Effector memory CD8-positive, alpha-beta T cell (primary cell): ENCODE measurements around the gene TLK2.
A peak's percentile ranks its signal among the peaks of the same experiment; 100 is the strongest.
"Not testable (repeated sequence)": the region's sequence is repeated elsewhere in the genome, so short reads cannot be mapped to it uniquely, and the experiment has no call there.

Experiments used
- ATAC-seq: fragments of 150-1000 bp; cut with Tn5 transposase; replicated peaks from 2 replicates; pipeline ENCODE4 v1.10.0; 2021; ENCODE audit warnings: mild to moderate bottlenecking, moderate library complexity
- DNase-seq, 3 experiments: peaks; one replicate each; pipeline ENCODE4 v3.0.0; 2021
- H3K27ac Mint-ChIP-seq, 2 donors: one replicate each; pipeline ENCODE4 v1.8.0; 2022; ENCODE audit warnings: mild to moderate bottlenecking in 2 of 2, mixed read lengths in 2 of 2, moderate library complexity in 2 of 2
- H3K27me3 Mint-ChIP-seq, 2 donors: one replicate each; pipeline ENCODE4 v1.8.0; 2022; ENCODE audit warnings: mixed read lengths in 2 of 2
- H3K36me3 Mint-ChIP-seq: one replicate; pipeline ENCODE4 v1.8.0; 2022; ENCODE audit warnings: mild to moderate bottlenecking, moderate library complexity, mixed read lengths; ENCODE audit not compliant: insufficient read depth
- H3K4me1 Mint-ChIP-seq, 2 donors: one replicate each; pipeline ENCODE4 v1.8.0; 2022; ENCODE audit warnings: low read depth in 2 of 2, mixed read lengths in 2 of 2
- H3K4me3 Mint-ChIP-seq, 2 donors: one replicate each; pipeline ENCODE4 v1.8.0; 2022; ENCODE audit warnings: mild to moderate bottlenecking in 2 of 2, mixed read lengths in 2 of 2, moderate library complexity in 2 of 2
- H3K9me3 Mint-ChIP-seq, 2 donors: one replicate each; pipeline ENCODE4 v1.8.0; 2022; ENCODE audit warnings: mixed read lengths in 2 of 2

The TLK2 gene

DNA sequence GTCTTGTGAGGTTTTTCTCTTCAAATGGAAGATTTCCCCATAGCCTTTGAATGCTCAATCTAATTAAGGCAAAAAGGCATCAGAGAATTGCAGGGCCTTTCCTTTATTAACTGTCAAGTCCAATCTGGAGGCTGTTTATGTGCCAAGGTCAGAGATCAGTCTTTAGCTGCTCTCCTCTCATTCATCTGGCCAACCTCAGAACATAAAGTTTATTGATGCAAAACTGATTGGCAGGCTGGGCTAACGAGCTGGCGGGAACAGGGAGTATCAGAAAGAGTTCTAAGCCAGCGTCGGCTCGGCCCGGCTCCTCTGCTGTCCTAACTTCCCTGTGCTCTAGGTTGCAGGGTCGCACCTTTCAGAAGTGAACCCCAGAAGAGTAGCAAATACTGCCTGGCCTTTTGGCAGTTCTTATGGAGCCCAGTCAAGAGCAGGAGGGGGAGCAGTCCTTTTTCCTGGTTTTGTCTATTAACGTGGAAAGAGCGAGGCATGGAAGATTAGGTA lies 7.2 kb upstream of the TLK2 start:
- H3K27me3 Mint-ChIP-seq, DNase-seq, H3K36me3 Mint-ChIP-seq, H3K27ac Mint-ChIP-seq, H3K9me3 Mint-ChIP-seq, ATAC-seq, H3K4me1 Mint-ChIP-seq, H3K4me3 Mint-ChIP-seq: not testable (repeated sequence)

DNA sequence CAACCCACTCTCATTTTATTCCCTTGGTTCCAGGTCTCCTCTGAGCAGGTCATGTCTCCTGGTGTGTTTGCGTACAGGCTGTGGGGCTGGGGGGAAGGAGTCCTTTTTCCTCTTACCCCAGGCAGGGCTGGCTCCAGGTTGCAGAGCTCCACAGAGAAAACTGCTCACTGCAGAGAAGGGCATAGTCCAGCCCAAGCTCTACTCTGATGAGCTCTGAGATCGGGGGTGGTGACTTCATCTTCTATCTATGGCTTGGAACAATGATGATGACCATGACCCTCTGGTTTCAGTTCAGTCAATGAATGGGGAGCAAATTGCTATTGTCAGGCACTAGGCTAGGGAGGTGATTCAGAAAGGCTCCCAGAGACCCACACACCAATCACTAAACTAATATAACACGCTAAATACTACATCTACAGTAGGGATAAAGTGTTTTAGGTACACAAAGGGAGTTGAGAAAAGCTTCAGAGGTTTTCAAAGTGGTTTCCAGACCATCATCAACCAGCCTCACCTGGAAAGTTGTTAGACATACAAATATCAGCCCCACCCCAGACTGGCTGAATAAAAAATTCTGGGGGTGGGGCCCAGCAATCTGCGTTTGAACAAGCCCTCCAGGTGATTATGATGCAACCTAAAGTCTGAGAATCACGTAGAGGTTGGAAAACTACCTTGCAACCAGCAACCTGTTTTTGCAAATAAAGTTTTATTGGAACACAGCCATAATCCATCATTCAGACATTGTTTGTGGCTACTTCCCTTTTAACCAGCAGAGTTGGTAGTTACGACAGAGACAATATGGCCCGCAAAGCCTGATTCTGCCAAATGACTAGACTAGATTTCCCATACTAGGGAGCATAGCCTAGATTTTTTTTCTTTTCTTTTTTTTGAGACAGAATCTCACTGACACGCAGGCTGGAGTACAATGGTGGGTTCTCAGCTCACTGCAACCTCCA lies 5.3 kb upstream of the TLK2 start:
- H3K27ac Mint-ChIP-seq: peak overlapping the region in 1 of 2 donors; percentile 20
- not testable (repeated sequence) for H3K9me3 Mint-ChIP-seq, H3K4me3 Mint-ChIP-seq, H3K27me3 Mint-ChIP-seq, ATAC-seq, DNase-seq
- H3K4me1 Mint-ChIP-seq: peaks cover 8 to 11% of the 10 kb centered on the region in 2 donors
- H3K36me3 Mint-ChIP-seq: peaks cover 18% of the 10 kb centered on the region

DNA sequence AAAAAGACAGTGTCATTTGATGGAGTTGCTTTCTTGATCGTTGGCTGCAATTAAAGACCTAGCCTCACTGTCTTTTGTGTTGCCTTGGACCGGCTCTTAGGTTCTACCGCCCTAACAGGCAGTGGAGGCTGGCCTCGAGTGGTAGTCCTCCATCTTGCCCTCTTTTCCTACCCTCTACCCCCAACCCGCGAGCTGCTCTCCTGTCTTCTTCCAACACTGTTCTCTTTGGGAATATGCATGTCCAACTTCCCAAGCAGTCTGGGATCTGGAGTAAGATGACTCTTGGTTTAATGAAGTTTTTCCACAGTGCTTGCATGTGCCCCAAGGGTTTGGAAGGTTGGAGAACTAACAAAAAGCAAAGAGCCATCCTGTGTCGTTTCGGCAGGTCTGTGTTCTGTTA lies 1.5 kb upstream of the TLK2 start:
- H3K4me1 Mint-ChIP-seq: peaks cover 15% of the 10 kb centered on the region in 2 donors
- H3K9me3 Mint-ChIP-seq, DNase-seq, ATAC-seq, H3K27me3 Mint-ChIP-seq: not testable (repeated sequence)
- peak overlapping the region; percentile 70 to 72 for H3K4me3 Mint-ChIP-seq
- H3K27ac Mint-ChIP-seq: peak overlapping the region; percentile 59 to 63
- peaks cover 37% of the 10 kb centered on the region for H3K36me3 Mint-ChIP-seq

DNA sequence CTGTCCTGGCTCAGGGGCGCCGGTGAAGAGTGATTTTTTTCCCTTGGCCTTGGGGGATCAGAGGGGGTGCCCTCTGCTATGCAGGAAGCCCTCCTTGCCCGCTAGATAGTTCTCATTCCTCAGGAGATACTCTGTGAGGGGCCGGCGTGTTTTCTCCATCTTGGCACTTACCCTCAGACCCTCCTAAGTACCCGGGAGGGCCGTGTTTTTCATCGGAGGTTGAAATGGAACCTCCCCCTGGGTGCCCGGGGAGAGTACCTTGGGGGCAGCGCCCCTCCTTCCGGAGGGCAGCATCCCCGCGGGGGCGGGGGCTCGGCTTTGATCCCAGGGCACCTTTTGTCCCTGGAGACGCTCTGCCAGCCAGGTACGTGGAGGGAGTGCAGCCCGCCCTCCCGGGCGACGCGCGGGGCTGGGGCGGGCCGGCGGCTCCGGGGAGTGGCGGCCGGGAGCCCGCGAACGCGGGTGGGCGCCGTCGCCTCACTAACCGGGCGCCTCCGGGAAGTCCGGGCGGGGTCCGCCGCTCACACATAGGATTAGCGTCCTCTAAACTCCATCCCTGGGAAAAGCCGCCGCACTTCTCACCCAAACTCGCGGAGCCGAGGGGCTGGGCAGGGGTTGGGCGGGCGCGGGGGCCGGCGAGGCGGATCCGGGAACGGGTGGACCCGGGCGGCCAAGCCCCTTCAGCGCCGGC lies 762 bp upstream of the TLK2 start:
- Mint-ChIP-seq H3K4me3 (peak overlapping the region; percentile 70 to 72), H3K4me1 (peaks cover 19 to 22% of the 10 kb centered on the region in 2 donors), H3K27ac (peak overlapping the region; percentile 59 to 63), H3K36me3 (peaks cover 39% of the 10 kb centered on the region)
- ATAC-seq: peak; percentile 55
- H3K9me3 Mint-ChIP-seq, H3K27me3 Mint-ChIP-seq: not testable (repeated sequence)
- peak; percentile 15 to 31 (median 18) for DNase-seq

DNA sequence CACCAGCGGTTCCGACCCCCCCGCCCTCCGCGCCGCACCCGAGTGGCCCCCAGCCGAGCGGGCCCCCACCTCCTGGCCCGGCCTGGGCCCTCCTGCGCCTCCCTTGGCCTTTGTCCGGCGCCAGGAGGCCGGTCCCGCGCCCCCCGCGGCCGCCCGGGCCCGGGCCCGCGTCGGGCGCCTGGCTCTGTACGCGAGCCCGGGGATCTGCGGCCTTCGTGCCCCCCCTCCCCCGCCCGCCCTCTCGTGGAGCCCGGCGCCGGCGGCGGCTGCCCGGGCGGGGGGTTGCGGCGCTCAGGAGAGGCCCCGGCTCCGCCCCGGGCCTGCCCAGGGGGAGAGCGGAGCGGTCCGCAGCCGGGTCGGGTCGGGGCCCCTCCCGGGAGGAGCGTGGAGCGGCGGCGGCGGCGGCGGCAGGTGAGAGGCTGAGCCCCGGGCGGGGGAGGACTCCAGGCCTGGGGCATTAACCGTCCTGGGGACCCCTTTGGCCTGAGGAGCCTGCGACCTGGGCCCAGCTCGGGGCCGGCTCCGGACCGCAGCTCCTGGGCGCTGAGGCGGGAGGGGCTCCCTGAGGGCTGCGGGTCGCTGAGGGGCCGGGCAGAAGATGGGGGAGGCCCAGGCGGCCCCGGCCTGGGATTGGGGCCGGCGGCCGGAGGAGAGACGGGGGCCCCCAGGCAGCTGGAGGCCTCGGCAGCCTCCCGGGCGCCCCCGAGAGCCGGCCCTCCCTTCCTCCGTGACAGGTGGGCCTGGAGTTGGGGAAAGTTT lies 434 bp downstream of the TLK2 start:
- peaks cover 19 to 24% of the 10 kb centered on the region in 2 donors for H3K4me1 Mint-ChIP-seq
- not testable (repeated sequence) for H3K27me3 Mint-ChIP-seq, H3K9me3 Mint-ChIP-seq
- H3K36me3 Mint-ChIP-seq: peaks cover 47% of the 10 kb centered on the region
- DNase-seq: peak; percentile 43 to 67 (median 55)
- peak overlapping the region; percentile 82 to 84 for H3K4me3 Mint-ChIP-seq
- peak; percentile 48 for ATAC-seq
- peak overlapping the region; percentile 90 to 94 for H3K27ac Mint-ChIP-seq

DNA sequence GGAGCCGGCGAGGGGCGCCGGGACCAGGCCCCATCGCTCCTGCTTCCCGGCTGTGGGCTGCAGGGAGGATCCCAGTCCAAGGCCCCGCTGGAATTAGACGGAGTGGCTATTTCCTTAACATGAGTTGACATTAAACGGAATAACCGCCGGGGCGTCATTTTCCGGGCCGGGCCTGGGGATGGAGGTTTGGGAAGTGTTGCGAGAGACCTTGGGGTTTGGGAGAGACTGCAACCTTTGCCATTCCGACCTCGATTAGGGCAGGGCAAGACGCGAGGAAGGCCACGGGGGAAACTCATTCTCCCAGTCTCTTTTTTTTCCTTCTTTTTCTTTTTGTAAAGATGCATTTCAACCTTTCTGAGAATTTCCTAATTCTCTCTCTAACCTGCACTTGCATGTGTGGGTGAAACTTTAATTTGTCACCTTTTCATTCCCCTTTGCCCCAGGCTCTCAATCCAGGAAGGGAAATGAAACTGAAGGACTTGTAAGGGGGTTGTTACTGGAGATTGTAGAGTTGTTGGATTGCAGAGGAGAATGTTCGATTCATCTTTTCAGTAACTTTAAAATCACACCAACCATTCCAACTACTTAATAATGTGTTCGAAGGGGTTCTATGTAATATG lies 1.1 kb downstream of the TLK2 start:
- DNase-seq: peak in 1 of 3 experiments; percentile 18
- peaks cover 50% of the 10 kb centered on the region for H3K36me3 Mint-ChIP-seq
- peaks cover 19 to 24% of the 10 kb centered on the region in 2 donors for H3K4me1 Mint-ChIP-seq
- not testable (repeated sequence) for H3K9me3 Mint-ChIP-seq, H3K27me3 Mint-ChIP-seq, ATAC-seq
- peak overlapping the region; percentile 90 to 94 for H3K27ac Mint-ChIP-seq
- H3K4me3 Mint-ChIP-seq: peak overlapping the region; percentile 82 to 84

DNA sequence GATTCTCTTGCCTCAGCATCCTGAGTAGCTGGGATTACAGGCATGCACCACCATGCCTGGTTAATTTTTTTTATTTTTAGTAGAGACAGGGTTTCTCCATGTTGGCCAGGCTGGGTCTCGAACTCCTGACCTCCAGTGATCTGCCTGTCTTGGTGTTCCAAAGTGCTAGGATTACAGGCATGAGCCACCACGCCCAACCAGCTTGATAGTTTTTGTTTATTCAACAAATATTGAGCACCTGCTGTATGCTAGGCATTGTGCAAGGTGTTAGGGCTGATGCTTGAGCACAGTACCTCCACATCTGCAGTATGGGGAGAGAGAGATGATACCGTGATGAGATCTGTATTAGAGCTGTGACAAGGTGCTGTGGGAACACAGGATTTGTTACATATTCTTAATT lies 3.9 kb downstream of the TLK2 start:
- H3K9me3 Mint-ChIP-seq, ATAC-seq, H3K4me3 Mint-ChIP-seq, H3K27me3 Mint-ChIP-seq, DNase-seq: not testable (repeated sequence)
- H3K27ac Mint-ChIP-seq: peak overlapping the region in 1 of 2 donors; percentile 29
- H3K4me1 Mint-ChIP-seq: peaks cover 24 to 35% of the 10 kb centered on the region in 2 donors
- H3K36me3 Mint-ChIP-seq: peaks cover 50% of the 10 kb centered on the region

DNA sequence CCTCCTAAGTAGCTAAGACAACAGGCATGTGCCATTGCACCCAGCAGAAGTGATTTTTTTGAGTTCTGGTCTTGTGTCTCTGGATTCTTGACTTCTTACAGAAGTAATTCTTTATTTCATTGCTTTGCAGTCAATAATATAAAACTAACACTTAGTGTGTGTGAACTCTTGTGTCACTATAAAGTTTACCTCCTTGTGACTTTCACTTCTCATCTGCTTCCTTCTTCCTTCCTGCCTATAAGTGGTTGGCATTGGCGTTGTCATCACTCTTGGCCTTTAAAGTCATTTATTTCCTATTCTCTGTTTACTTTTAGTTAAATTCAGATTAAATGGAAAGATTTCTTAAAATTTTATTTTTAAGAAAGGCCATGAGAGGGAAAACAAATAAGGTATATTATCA lies 12.4 kb downstream of the TLK2 start:
- H3K4me3 Mint-ChIP-seq, H3K9me3 Mint-ChIP-seq, H3K27me3 Mint-ChIP-seq, DNase-seq, H3K27ac Mint-ChIP-seq: not testable (repeated sequence)
- Mint-ChIP-seq H3K4me1 (peaks cover 21 to 33% of the 10 kb centered on the region in 2 donors), H3K36me3 (peaks cover 42% of the 10 kb centered on the region)
- ATAC-seq: peak; percentile 62

DNA sequence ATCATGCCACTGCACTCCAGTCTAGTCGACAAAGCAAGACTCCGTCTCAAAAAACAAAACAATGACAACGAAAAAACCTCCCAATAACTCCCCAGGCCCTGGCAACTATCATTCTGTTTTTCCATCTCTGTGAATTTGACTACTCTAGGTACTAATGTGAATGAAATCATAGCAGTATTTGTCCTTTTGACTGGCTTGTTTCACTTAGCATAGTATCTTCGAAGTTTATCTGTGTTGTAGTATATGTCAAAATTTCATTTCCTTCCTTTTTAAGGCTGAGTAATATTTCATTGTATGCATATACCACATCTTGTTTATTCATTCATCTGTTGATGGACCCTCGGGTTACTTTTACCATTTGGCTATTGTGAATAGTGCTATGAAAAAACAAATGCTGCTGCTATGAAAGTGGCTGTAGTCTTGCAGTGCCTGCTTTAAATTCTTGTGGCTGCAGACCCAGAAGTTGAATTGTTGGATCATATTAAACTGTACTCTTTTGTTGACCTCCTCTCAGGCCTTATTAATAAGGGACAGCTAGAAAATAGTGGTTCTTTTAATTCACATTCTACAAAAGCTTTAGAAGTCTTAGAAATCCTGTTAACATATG lies 14.5 kb downstream of the TLK2 start:
- H3K4me3 Mint-ChIP-seq, H3K9me3 Mint-ChIP-seq, H3K27me3 Mint-ChIP-seq, ATAC-seq, DNase-seq: not testable (repeated sequence)
- H3K4me1 Mint-ChIP-seq: peaks cover 18 to 23% of the 10 kb centered on the region in 2 donors
- H3K36me3 Mint-ChIP-seq: peaks cover 35% of the 10 kb centered on the region
- H3K27ac Mint-ChIP-seq: peak overlapping the region in 1 of 2 donors; percentile 49

DNA sequence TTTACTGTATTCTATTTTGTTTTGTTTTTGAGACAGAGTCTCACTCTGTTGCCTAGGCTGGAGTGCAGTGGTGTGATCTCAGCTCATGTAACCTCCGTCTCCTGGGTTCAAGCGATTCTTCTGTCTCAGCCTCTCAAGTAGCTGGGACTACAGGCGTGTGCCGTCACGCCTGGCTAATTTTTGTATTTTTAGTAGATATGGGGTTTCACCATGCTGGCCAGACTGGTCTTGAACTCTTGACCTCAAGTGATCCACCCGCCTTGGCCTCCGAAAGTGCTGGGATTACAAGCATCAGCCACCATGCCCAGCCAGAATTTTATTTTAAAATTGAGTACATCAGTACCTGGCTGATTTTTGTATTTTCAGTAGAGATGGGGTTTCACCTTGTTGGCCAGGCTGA lies 15.4 kb downstream of the TLK2 start:
- Mint-ChIP-seq H3K4me1 (peaks cover 18 to 19% of the 10 kb centered on the region in 2 donors), H3K36me3 (peaks cover 32% of the 10 kb centered on the region)
- not testable (repeated sequence) for DNase-seq

DNA sequence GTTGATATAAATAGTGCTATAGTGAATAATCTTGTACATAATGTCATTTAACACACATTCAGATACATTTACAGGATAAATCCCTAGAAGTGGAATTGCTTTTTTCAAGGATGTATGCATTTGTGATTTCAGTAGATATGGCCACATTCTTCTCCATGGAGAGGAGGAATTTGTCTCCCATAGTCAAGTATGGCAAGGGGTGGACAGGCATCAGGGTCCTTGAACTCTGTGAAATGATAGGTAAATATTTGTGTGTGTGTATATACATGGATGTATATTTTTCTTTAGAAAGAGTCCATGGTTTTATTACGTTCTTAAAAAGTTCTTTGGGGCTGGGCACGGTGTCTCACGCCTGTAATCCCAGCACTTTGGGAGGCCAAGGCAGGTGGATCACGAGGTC lies 17.7 kb downstream of the TLK2 start:
- H3K4me1 Mint-ChIP-seq: peaks cover 15 to 16% of the 10 kb centered on the region in 2 donors
- not testable (repeated sequence) for DNase-seq, ATAC-seq, H3K9me3 Mint-ChIP-seq, H3K27me3 Mint-ChIP-seq, H3K4me3 Mint-ChIP-seq
- peak overlapping the region in 1 of 2 donors; percentile 63 for H3K27ac Mint-ChIP-seq
- peaks cover 15% of the 10 kb centered on the region for H3K36me3 Mint-ChIP-seq

More for the DNA sequence above, 15.4 kb downstream of the TLK2 start:
- H3K27ac Mint-ChIP-seq, H3K4me3 Mint-ChIP-seq, H3K27me3 Mint-ChIP-seq, H3K9me3 Mint-ChIP-seq, ATAC-seq: not testable (repeated sequence)

DNA sequence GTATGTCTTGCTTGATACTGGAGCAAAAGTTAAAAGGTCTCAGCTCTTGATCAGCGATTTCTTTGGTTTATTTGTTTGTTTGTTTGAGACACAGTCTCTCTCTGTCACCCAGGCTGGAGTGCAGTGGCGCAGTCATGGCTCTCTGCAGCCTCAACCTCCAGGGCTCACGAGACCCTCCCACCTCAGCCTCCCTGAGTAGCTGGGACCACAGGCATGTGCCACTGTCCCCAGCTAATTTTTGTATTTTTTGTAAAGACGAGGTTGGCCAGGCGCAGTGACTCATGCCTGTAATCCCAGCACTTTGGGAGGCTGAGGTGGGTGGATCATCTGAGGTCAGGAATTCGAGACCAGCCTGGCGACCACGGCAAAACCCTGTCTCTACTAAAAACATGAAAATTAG lies 20.2 kb downstream of the TLK2 start:
- not testable (repeated sequence) for DNase-seq, H3K4me3 Mint-ChIP-seq, H3K36me3 Mint-ChIP-seq, H3K27me3 Mint-ChIP-seq, H3K9me3 Mint-ChIP-seq, ATAC-seq
- Mint-ChIP-seq H3K4me1 (peaks cover 11 to 14% of the 10 kb centered on the region in 2 donors), H3K27ac (peak overlapping the region; percentile 35 to 56)
